ENCODE measurements around the gene DNAH3. TPM values are rescaled to one million over a fixed set of nuclear protein-coding genes. Genes with fewer than 3 reads are reported as not detected.

The DNAH3 gene
- total and polyA plus RNA-seq, 2 of the 13 experiments (the other 11 are each of a cell fraction or from before 2014, with no cell fraction given), result 0.07 to 0.08 TPM

DNA sequence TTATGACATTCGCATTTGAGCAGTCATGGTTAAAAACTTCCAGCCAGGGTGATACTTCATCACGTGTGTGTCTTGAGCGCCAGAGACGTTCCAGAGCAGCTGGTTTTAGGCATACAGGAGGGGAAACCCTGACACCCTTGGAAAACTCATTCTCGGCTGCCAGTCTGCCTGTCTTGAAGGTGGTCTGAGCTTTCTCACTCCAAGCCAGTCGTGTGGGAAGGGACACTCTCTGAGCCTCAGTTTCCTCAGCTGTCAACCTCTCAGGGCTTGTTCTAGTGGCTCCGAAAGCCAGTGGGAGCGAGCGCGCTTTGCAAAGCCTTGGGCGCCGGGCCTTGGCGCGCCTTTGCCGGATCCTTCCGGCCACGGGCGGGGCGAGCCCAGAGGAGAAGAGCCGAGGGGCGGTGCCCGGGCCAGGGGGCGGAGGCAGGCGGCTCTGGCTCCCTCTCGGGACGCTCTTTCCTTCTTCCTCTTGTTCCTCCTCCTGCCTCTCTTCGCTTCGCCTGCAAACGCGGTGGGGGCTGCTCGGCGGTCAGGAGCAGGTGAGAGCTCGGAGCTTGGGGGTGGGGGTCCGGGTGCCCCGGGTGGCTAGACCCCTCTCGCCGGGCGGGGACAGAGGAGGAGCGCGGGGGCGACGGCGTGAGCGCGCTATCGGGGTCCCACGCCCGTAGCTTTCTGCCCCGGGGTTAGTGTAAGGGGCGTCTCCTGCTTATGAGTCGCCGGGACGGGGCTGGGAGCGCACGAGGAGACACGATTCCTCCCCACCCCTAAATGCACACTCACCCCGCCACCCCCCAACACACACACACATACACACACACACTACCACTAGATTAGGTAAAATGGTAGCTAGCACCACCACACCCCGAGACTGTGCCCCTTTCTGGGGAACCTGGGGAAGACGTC lies 7.8 kb upstream of the DNAH3 start, which contains the start of gene LDAF1 (continued):
- TF ChIP-seq, protein P1, sequence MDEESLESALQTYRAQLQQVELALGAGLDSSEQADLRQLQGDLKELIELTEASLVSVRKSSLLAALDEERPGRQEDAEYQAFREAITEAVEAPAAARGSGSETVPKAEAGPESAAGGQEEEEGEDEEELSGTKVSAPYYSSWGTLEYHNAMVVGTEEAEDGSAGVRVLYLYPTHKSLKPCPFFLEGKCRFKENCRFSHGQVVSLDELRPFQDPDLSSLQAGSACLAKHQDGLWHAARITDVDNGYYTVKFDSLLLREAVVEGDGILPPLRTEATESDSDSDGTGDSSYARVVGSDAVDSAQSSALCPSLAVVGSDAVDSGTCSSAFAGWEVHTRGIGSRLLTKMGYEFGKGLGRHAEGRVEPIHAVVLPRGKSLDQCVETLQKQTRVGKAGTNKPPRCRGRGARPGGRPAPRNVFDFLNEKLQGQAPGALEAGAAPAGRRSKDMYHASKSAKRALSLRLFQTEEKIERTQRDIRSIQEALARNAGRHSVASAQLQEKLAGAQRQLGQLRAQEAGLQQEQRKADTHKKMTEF (CRISPR knock-in tag; IDR thresholded peaks at IDR 0.05), result peak; percentile 59; the same call in 1 of the 2 replicates
- TF ChIP-seq ARID2 (CRISPR knock-in tag; IDR thresholded peaks at IDR 0.05; ENCODE audit: borderline replicate concordance) (0 out of 2 replicates have a peak, but pooled peaks have one; percentile 27), ZNF552 (CRISPR knock-in tag; IDR thresholded peaks at IDR 0.05; ENCODE audit: borderline replicate concordance) (no peak), PCBP2 (optimal IDR thresholded peaks at IDR 0.05; ENCODE audit: low read depth, low read length, poor library complexity, severe bottlenecking) (no peak), CAMTA2 (CRISPR knock-in tag; IDR thresholded peaks at IDR 0.05; ENCODE audit: borderline replicate concordance) (no peak), SP140L (CRISPR knock-in tag; IDR thresholded peaks at IDR 0.05; ENCODE audit: borderline replicate concordance) (no peak), MTA3 (CRISPR knock-in tag; IDR thresholded peaks at IDR 0.05) (no peak), KLF16 (CRISPR knock-in tag; IDR thresholded peaks at IDR 0.05) (peak in 1 of 2 experiments; percentile 85; a peak in 2 of 4 replicates), SRY (CRISPR knock-in tag; IDR thresholded peaks at IDR 0.05) (0 out of 2 replicates have a peak, but pooled peaks have one; percentile 35), RBAK (CRISPR knock-in tag; IDR thresholded peaks at IDR 0.05) (0 out of 2 replicates have a peak, but pooled peaks have one; percentile 31), DZIP1 (CRISPR knock-in tag; IDR thresholded peaks at IDR 0.05) (peak; percentile 37; the same call in 1 of the 2 replicates), ZNF883 (CRISPR knock-in tag; IDR thresholded peaks at IDR 0.05; ENCODE audit: not compliant biosample characterization) (peak; percentile 59), GTF2F1 (IDR thresholded peaks at IDR 0.05; ENCODE audit: low read length) (no peak), POLR2G (IDR thresholded peaks at IDR 0.05; ENCODE audit: low read depth, low read length) (peak; percentile 49; the same call in 1 of the 2 replicates)
- TF ChIP-seq, protein P2, sequence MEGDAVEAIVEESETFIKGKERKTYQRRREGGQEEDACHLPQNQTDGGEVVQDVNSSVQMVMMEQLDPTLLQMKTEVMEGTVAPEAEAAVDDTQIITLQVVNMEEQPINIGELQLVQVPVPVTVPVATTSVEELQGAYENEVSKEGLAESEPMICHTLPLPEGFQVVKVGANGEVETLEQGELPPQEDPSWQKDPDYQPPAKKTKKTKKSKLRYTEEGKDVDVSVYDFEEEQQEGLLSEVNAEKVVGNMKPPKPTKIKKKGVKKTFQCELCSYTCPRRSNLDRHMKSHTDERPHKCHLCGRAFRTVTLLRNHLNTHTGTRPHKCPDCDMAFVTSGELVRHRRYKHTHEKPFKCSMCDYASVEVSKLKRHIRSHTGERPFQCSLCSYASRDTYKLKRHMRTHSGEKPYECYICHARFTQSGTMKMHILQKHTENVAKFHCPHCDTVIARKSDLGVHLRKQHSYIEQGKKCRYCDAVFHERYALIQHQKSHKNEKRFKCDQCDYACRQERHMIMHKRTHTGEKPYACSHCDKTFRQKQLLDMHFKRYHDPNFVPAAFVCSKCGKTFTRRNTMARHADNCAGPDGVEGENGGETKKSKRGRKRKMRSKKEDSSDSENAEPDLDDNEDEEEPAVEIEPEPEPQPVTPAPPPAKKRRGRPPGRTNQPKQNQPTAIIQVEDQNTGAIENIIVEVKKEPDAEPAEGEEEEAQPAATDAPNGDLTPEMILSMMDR (CRISPR knock-in tag; IDR thresholded peaks at IDR 0.05), result peak; percentile 40; the same call in 1 of the 2 replicates
- TF ChIP-seq, protein P3, sequence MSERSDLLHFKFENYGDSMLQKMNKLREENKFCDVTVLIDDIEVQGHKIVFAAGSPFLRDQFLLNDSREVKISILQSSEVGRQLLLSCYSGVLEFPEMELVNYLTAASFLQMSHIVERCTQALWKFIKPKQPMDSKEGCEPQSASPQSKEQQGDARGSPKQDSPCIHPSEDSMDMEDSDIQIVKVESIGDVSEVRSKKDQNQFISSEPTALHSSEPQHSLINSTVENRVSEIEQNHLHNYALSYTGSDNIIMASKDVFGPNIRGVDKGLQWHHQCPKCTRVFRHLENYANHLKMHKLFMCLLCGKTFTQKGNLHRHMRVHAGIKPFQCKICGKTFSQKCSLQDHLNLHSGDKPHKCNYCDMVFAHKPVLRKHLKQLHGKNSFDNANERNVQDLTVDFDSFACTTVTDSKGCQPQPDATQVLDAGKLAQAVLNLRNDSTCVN (CRISPR knock-in tag; IDR thresholded peaks at IDR 0.05; ENCODE audit: borderline replicate concordance), result no peak; the same call in 1 of the 2 replicates
- TF ChIP-seq, protein P4, sequence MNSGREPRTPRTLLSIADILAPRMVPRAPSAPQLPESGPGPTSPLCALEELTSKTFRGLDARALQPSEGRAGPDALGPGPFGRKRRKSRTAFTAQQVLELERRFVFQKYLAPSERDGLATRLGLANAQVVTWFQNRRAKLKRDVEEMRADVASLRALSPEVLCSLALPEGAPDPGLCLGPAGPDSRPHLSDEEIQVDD (CRISPR knock-in tag; IDR thresholded peaks at IDR 0.05; ENCODE audit: borderline replicate concordance), result 0 out of 2 replicates have a peak, but pooled peaks have one; percentile 54
- TF ChIP-seq, protein P5, sequence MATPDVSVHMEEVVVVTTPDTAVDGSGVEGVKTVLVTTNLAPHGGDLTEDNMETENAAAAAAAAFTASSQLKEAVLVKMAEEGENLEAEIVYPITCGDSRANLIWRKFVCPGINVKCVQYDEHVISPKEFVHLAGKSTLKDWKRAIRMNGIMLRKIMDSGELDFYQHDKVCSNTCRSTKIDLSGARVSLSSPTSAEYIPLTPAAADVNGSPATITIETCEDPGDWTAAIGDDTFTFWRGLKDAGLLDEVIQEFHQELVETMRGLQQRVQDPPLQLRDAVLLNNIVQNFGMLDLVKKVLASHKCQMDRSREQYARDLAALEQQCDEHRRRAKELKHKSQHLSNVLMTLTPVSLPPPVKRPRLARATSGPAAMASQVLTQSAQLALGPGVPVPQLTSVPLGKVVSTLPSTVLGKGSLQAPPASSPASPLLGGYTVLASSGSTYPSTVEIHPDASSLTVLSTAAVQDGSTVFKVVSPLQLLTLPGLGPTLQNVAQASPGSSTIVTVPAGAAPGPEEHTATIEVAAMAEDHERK (CRISPR knock-in tag; IDR thresholded peaks at IDR 0.05; ENCODE audit: low read depth), result no peak

Data from HepG2 (cell line).